Activated naive CD8-positive, alpha-beta T cell treated with anti-CD3 and anti-CD28 coated beads for 36 hours (primary cell): ENCODE data around the gene RFX7. TPM values are rescaled to one million over a fixed set of nuclear protein-coding genes. Genes with fewer than 3 reads are reported as not detected.
"Not testable (repeated sequence)": the region's sequence is repeated elsewhere in the genome, so short reads cannot be mapped to it uniquely, and the experiment has no call there.

Experiments used
- DNase-seq: peaks from one replicate; pipeline ENCODE4 v3.0.0; 2021
- H3K27ac Mint-ChIP-seq: one replicate; pipeline ENCODE4 v1.8.0; 2022; ENCODE audit warnings: mild to moderate bottlenecking, moderate library complexity, mixed read lengths
- H3K27me3 Mint-ChIP-seq: one replicate; pipeline ENCODE4 v1.8.0; 2022; ENCODE audit warnings: mild to moderate bottlenecking, mixed read lengths
- H3K36me3 Mint-ChIP-seq: one replicate; pipeline ENCODE4 v1.8.0; 2021; ENCODE audit warnings: mild to moderate bottlenecking, mixed read lengths
- H3K4me1 Mint-ChIP-seq: one replicate; pipeline ENCODE4 v1.8.0; 2021; ENCODE audit warnings: mixed read lengths
- H3K4me3 Mint-ChIP-seq: one replicate; pipeline ENCODE4 v1.8.0; 2022; ENCODE audit warnings: mild to moderate bottlenecking, moderate library complexity, mixed read lengths
- H3K9me3 Mint-ChIP-seq: one replicate; pipeline ENCODE4 v1.8.0; 2022; ENCODE audit warnings: mixed read lengths
- total RNA-seq, 2 experiments: library from RNA; stranded (reverse); gene quantifications; one replicate each; pipeline ENCODE4 v1.2.3, GENCODE V29; 2021

The RFX7 gene
- total RNA-seq, result 10 to 100 TPM; 28.6 to 30.5 TPM

DNA sequence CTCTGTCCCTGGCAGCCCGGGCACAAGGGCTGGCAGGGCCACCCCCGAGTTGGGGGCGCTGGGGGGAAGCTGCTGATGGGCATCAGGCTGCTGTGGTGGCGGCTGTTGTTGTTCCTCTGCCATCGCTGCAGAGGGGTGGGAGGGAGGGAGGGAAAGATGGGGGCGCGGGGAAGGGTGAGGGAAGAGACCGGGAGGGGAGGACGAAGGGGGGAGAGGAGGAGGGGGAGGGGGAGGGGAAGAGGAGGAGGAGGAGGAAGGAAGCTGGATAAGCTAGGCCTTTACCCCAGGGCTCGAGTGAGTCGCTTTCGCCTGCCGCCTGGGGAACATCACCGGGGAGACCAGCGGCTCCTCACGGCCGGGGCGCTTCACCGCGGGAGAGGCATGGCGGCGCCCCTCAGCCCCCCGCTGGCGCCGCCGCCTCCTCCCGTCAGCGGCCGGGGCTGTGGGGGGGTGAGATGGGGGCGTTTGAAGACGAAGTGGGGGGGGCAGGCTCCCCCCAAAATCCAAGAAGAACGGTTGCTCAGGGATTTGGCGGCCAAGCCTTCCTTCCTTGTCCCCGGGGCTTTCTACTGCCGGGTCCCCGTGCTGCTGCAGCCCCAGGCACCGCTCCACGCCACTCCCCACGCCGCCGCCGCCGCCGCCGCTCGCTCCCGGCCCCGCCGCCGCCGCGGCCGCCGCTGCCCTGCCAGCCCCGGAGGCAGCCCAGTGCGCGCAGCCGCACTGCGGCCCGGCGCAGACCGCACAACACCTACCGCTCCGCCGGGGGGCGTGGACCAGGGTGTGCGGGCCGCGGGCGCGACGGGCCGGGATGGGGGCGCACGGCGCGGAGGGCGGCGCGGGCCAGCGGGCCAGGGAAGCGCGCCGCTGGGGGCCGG, at the start of gene RFX7:
TSS of gene RFX7 (minus strand) at position 717 of the 875 bp plus-strand sequence. CDS start at position 123, 594 bp downstream.
- peaks cover 32% of the 10 kb centered on the region for H3K4me1 Mint-ChIP-seq
- peak within 1 kb of the TSS; percentile 91 for H3K27ac Mint-ChIP-seq
- H3K9me3 Mint-ChIP-seq, result no peaks in the 10 kb centered on the region
- peak; percentile 83 for DNase-seq
- peaks cover 13% of the 10 kb centered on the region for H3K36me3 Mint-ChIP-seq
- no peaks in the 10 kb centered on the region for H3K27me3 Mint-ChIP-seq
- peak within 1 kb of the TSS; percentile 96 for H3K4me3 Mint-ChIP-seq

DNA sequence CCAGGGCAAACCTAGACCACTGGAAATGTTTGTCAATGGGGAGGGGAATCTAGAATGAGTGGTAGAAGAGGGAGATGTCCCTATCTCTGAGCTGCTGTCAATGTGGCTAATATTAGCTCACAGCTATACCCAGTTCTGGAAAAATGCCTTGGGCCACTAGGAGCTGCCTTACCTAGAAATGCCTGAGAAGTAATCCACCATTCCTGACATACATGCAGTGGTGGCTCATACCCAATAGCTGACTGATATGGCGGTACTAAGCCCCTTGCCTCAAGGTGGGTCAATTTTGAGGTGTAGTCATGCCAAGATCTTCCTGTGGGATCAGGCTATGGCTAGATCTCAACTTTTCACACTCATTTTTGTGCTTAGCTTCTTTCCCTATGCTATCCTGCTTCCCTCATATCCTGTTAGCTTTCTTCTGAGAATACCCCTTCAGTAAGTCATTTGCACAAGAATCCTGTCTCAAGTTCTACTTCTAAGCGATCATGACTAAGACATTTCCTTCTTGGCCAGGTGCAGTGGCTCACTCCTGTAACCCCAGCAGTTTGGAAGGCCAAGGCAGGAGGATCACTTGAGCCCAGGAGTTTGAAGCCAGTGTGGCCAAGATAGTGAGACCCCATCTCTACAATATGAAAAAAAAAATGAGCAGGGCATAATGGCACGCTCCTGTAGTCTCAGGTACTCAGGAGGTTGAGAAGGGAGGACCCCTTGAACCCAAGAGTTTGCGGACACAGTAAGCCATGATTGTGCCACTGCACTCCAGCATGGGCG, 49.1 kb upstream of the RFX7 start:
- H3K27ac Mint-ChIP-seq, result no peak overlapping the region
- DNase-seq, result no peak
- H3K9me3 Mint-ChIP-seq, result peaks cover 18% of the 10 kb centered on the region
- peaks cover 1% of the 10 kb centered on the region for H3K36me3 Mint-ChIP-seq
- no peaks in the 10 kb centered on the region for H3K4me1 Mint-ChIP-seq
- H3K27me3 Mint-ChIP-seq, result no peaks in the 10 kb centered on the region
- no peak overlapping the region for H3K4me3 Mint-ChIP-seq

DNA sequence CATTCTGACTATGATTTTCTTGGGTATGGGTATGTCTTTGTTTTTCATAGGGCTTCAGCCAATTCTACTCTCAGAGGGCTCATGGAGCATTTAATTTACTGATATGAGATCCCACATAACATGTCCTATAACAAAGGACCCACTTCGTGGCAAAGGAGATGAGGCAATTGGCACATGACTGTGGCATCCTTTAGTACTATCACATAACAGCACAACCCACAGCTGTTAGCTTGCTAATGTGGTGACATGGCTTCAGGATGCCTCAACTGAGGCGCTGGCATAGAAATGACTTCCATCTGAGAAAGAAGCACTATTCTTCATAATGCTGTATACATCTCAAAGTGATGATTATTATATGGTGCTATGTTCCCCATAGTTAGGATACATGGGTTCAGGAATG, 48.1 kb upstream of the RFX7 start:
- H3K4me3 Mint-ChIP-seq, result no peak overlapping the region
- no peak for DNase-seq
- H3K36me3 Mint-ChIP-seq, result peaks cover 1% of the 10 kb centered on the region

DNA sequence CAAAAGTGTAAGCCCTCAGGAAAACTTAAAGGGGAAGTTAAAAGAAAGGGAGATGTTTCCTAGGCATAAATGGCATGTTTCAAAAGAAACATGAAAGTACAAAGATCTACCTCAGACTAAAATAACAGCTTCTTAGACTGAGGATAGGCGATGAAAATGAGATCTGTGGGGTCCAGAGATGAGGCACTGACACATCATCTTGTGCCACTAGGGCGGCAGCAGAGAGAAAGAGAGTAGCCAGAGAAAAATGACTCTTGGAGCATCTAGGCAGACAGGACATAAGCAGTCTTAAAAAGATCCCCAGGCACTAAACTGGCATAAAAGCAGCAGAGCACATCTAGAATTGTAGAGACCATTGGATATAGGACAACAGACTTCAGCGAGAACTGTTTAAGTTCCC, 42.5 kb upstream of the RFX7 start:
- DNase-seq, result no peak
- Mint-ChIP-seq H3K4me1 (no peaks in the 10 kb centered on the region), H3K4me3 (no peak overlapping the region), H3K36me3 (peaks cover 1% of the 10 kb centered on the region), H3K27ac (no peak overlapping the region), H3K9me3 (peaks cover 19% of the 10 kb centered on the region), H3K27me3 (no peaks in the 10 kb centered on the region)

More for the DNA sequence above, 48.1 kb upstream of the RFX7 start:
- peaks cover 18% of the 10 kb centered on the region for H3K9me3 Mint-ChIP-seq
- no peaks in the 10 kb centered on the region for H3K27me3 Mint-ChIP-seq
- H3K27ac Mint-ChIP-seq, result no peak overlapping the region
- H3K4me1 Mint-ChIP-seq, result no peaks in the 10 kb centered on the region

DNA sequence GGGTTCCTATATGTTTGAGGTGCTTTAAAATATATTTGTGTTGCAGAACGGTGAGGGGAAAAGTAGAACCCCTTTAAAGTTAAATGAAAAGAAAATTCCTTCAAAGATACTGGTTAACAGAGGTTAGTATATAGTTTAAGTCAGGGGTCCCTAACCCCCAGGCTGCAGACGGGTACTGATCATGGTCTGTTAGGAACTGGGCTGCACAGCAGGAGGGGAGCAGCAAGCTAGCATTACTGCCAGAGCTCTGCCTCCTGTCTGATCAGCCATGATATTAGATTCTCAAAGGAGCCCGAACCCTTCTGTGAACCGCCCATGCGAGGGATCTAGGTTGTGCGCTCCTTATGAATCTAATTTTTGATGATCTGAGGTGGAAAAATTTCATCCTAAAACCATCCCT, 37.5 kb upstream of the RFX7 start:
- H3K36me3 Mint-ChIP-seq, result peaks cover 6% of the 10 kb centered on the region
- no peak overlapping the region for H3K4me3 Mint-ChIP-seq
- no peak for DNase-seq
- no peaks in the 10 kb centered on the region for H3K4me1 Mint-ChIP-seq
- H3K27ac Mint-ChIP-seq, result no peak overlapping the region
- H3K27me3 Mint-ChIP-seq, result no peaks in the 10 kb centered on the region
- H3K9me3 Mint-ChIP-seq, result peaks cover 5% of the 10 kb centered on the region

DNA sequence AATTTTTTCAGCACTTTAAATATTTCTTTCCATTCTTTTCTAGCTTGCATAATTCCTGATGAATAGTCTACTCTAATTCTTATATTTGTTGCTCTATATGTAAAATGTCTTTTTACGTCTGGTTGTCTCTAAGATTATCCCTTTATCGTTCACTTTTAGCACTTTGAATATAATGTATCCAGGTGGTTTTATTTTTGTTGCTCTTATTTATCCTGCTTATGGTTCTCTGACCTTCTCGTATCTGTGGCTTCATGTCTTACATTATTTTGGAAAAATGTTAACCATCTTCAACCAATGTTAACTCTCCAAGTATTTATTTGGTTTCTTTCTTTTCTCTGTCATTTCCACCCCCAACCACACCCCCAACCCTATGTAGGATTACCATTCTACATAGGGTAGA, 30.0 kb upstream of the RFX7 start:
- Mint-ChIP-seq H3K36me3 (peaks cover 22% of the 10 kb centered on the region), H3K9me3 (peaks cover 21% of the 10 kb centered on the region), H3K27ac (no peak overlapping the region), H3K4me3 (no peak overlapping the region), H3K27me3 (no peaks in the 10 kb centered on the region), H3K4me1 (no peaks in the 10 kb centered on the region)
- DNase-seq, result no peak

DNA sequence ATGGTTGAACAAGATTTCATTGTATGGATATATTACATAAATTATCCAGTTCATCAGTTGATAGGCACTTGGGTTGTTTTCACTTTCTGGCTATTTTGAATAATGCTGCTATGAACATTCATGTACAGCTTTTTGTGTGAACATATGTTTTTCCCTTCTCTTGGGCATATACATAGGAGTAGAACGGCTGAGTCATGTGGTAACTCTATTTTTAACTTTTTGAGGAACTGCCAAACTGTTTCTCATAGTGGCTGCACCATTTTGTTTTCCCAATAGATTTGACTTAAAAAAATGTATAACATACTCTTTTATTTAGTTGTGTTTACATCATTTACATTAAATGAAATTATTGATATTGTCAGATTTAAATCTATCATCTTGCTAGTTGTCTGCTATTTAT, 28.8 kb upstream of the RFX7 start:
- Mint-ChIP-seq H3K27ac (no peak overlapping the region), H3K4me3 (no peak overlapping the region), H3K36me3 (peaks cover 23% of the 10 kb centered on the region), H3K27me3 (no peaks in the 10 kb centered on the region), H3K9me3 (peaks cover 22% of the 10 kb centered on the region), H3K4me1 (no peaks in the 10 kb centered on the region)
- DNase-seq, result no peak

DNA sequence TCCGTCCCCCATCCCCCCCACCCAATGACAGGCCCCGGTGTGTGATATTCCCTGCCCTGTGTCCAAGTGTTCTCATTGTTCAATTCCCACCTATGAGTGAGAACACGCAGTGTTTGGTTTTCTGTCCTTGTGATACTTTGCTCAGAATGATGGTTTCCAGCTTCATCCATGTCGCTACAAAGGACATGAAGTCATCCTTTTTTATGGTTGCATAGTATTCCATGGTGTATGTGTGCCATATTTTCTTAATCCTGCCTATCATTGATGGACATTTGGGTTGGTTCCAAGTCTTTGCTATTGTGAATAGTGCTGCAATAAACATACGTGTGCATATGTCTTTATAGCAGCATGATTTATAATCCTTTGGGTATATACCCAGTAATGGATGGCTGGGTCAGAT, 22.8 kb upstream of the RFX7 start:
- H3K27ac Mint-ChIP-seq, H3K9me3 Mint-ChIP-seq, H3K4me1 Mint-ChIP-seq, DNase-seq, H3K27me3 Mint-ChIP-seq, H3K4me3 Mint-ChIP-seq: not testable (repeated sequence)
- H3K36me3 Mint-ChIP-seq, result peaks cover 18% of the 10 kb centered on the region

DNA sequence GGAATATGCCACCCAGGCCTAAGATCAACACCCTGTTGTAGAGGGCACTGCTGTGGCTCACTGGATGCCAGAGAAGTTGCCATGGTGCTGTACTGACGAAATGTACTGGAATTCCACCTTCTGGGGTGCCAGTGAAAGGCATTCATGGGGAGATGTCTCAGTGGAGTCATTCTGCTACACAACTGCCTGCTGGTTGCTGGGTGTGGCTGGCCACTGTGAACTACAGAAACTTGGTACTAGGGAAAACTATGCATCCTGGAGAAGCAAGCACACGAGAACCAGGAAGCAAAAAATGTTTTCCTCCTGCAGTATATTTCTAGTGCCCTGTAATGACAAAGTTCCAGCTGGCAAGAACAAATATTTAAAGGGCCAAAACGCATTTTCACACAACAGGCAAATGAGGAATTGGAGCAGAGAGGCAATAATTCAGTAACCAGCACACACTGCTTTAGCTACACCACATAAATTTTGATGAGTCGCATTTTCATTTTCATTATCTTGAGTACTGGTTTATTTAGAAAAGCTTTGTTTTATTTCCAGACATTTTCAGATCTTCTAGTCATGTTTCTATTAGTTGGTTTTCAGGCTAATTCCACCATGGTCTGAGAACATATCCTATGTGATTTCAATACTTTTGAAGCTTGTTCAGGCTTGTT, 18.3 kb upstream of the RFX7 start:
- Mint-ChIP-seq H3K4me1 (no peaks in the 10 kb centered on the region), H3K36me3 (peaks cover 1% of the 10 kb centered on the region), H3K27ac (no peak overlapping the region), H3K27me3 (peaks cover 4% of the 10 kb centered on the region), H3K4me3 (no peak overlapping the region), H3K9me3 (peaks cover 5% of the 10 kb centered on the region)
- DNase-seq, result no peak

DNA sequence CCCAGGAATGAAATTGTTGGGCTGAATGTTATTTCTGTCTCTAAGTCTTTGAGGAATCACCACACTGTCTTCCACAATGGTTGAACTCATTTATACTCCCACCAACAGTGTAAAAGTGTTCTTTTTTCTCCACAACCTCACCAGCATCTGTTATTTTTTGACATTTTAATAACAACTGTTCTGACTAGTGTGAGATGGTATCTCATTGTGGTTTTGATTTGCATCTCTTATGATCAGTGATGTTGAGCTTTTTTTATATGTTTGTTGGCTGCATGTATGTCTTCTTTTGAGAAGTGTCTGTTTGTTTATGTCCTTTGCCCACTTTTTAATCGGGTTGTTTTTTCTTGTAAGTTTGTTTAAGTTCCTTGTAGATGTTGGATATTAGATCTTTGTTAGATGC, 13.6 kb upstream of the RFX7 start:
- H3K9me3 Mint-ChIP-seq, H3K4me1 Mint-ChIP-seq, H3K27ac Mint-ChIP-seq, DNase-seq, H3K4me3 Mint-ChIP-seq, H3K36me3 Mint-ChIP-seq: not testable (repeated sequence)
- H3K27me3 Mint-ChIP-seq, result peaks cover 14% of the 10 kb centered on the region

DNA sequence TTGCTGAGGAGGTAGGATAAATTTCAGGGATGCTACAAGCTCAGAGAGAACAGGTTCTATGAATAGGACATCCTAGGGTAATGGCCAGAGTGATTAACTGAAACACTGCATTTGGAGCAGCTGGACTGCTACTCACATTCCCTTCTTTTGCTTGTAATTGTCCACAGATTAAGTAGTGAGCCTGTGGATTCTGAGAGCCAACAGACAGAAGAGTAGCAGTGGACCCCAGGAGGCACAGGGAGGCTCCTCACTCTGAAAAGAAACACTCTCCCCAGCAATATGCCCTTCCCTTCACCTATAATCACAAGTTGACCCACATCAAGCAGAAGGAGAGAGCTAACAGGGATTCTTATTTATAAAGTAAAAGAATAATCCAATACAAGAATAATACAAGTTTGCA, 10.6 kb upstream of the RFX7 start:
- no peak for DNase-seq
- no peak overlapping the region for H3K27ac Mint-ChIP-seq
- no peaks in the 10 kb centered on the region for H3K36me3 Mint-ChIP-seq
- H3K4me3 Mint-ChIP-seq, result no peak overlapping the region
- H3K4me1 Mint-ChIP-seq, result no peaks in the 10 kb centered on the region
- peaks cover 5% of the 10 kb centered on the region for H3K9me3 Mint-ChIP-seq
- H3K27me3 Mint-ChIP-seq, result peaks cover 14% of the 10 kb centered on the region

DNA sequence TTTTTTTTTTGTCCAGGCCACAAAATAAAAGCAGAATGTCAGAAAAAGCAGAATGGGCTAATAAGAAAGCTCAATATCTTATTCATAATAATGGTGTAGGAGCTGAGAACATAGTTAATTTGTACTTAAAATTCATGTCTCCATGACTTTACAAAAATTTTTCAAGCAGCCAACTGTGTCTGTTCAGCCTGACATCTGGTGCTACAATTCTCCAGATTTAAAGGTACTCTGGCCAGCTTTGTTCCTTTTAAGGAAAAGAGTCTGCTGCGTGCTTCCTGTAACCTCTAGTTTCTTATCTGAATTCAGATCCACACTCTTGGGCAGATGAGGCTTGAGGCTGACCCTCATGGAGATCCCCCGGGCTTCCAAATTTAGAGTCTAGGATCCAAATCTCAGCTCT, 8.7 kb upstream of the RFX7 start:
- Mint-ChIP-seq H3K36me3 (no peaks in the 10 kb centered on the region), H3K27me3 (peaks cover 11% of the 10 kb centered on the region), H3K4me1 (no peaks in the 10 kb centered on the region), H3K9me3 (no peaks in the 10 kb centered on the region), H3K4me3 (no peak overlapping the region), H3K27ac (no peak overlapping the region)
- no peak for DNase-seq

DNA sequence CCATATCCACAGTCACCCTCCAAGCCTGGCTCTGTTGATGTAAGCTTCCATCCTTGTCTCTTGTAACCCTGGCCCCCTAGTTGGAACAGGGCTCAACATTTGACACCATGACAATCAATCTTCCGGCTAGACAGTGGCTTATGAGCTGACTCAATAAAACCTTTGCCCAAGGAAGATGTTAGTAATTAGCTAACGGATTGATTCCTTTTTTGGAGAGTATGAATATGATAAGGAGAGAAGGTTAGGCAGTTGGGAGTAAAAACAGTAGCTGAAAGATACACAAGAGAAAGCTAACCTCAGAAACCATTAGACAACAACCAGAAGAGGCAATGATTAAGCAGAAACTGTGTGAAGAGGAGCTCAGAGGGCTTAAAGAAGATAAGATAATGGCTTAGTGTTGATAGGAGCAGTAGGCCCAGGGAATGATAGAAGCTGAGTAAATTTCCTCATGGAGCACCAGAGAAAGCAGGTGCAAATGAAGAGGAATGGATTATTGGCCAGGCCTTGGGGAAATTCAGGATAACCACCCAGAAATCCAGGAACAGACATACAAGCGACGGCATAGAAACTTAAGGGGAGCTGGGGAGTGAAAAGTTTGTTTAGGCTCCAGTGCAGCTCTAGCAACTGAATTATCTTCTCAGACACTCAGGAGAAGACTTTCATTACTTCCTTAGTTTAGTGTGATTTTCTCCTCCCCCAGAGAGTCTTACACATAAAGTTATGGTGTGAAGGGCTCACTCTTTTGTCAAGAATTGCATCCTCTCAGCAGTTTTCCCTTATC, 7.8 kb upstream of the RFX7 start:
- H3K4me1 Mint-ChIP-seq, result no peaks in the 10 kb centered on the region
- H3K27me3 Mint-ChIP-seq, result peaks cover 10% of the 10 kb centered on the region
- no peaks in the 10 kb centered on the region for H3K36me3 Mint-ChIP-seq
- H3K27ac Mint-ChIP-seq, result no peak overlapping the region
- no peak overlapping the region for H3K4me3 Mint-ChIP-seq
- DNase-seq, result no peak
- no peaks in the 10 kb centered on the region for H3K9me3 Mint-ChIP-seq

DNA sequence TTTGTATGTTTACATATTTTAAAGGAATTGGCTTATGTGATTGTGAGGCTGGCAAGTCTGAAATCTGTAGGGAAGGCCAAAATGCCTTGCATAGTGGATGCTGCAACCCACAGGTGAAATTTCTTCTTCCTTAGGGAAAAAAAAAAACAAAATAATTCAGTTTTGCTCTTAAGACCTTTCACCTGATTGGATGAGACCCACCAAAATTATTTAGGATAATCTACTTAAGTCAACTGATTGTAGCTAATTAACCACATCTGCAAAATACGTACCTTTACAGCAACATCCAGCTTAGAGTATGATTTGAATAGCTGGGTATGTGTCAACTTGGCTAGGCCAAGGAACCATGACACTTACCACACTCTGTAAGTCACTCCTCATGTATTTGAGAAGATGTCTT, 6.9 kb upstream of the RFX7 start:
- no peak overlapping the region for H3K4me3 Mint-ChIP-seq
- H3K9me3 Mint-ChIP-seq, result no peaks in the 10 kb centered on the region
- peaks cover 7% of the 10 kb centered on the region for H3K4me1 Mint-ChIP-seq
- DNase-seq, result no peak
- H3K27ac Mint-ChIP-seq, result no peak overlapping the region
- peaks cover 10% of the 10 kb centered on the region for H3K27me3 Mint-ChIP-seq
- H3K36me3 Mint-ChIP-seq, result no peaks in the 10 kb centered on the region

DNA sequence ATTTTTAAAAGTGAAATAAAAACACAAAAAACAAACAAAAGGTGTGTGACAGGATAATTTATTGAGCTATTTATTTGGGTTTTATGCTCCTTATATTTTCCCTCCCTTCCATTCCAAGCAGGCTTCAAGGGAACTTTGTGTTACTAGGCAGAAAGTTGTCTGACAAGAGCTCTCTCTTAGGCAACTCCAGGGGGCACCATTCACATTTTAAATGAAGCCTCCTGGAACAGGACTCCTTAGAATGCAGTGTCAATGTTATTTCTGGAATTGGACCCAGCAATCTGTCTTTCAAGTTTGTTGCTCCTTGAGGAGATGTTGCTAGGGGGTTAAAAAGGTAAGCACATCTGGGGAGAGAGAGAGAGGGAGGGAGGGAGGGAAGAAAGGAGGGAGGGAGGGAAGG, 5.4 kb upstream of the RFX7 start:
- no peaks in the 10 kb centered on the region for H3K9me3 Mint-ChIP-seq
- no peak for DNase-seq
- H3K4me1 Mint-ChIP-seq, result peaks cover 17% of the 10 kb centered on the region
- H3K27me3 Mint-ChIP-seq, result peaks cover 6% of the 10 kb centered on the region
- H3K4me3 Mint-ChIP-seq, result no peak overlapping the region
- H3K27ac Mint-ChIP-seq, result no peak overlapping the region
- no peaks in the 10 kb centered on the region for H3K36me3 Mint-ChIP-seq
